H9 (cell line): ENCODE measurements around the gene EML5. TPM values are rescaled to one million over a fixed set of nuclear protein-coding genes. Genes with fewer than 3 reads are reported as not detected.

ENCODE experiments used
- DNase-seq: peaks from one replicate; pipeline ENCODE4 v3.0.0-alpha.2; 2017
- H2AFZ ChIP-seq: one replicate; pipeline ENCODE4 v1.6.1; 2013; ENCODE audit warnings: mild to moderate bottlenecking, low read length, control low read depth, moderate library complexity
- H2AK5ac ChIP-seq: 2 replicates; pipeline ENCODE4 v1.6.1; 2013; ENCODE audit warnings: low read length, control low read depth, mixed read lengths; ENCODE audit not compliant: insufficient read length
- H2BK120ac ChIP-seq: one replicate; pipeline ENCODE4 v1.6.1; 2013; ENCODE audit warnings: low read depth, mild to moderate bottlenecking, low read length, control low read depth, inconsistent platforms; ENCODE audit not compliant: poor library complexity, severe bottlenecking
- H2BK12ac ChIP-seq: 2 replicates; pipeline ENCODE4 v1.6.1; 2013; ENCODE audit warnings: low read length, control low read depth, mixed read lengths, low read depth; ENCODE audit not compliant: insufficient read length
- H2BK15ac ChIP-seq: 2 replicates; pipeline ENCODE4 v1.6.1; 2013; ENCODE audit warnings: low read depth, low read length, control low read depth
- H2BK20ac ChIP-seq: one replicate; pipeline ENCODE4 v1.6.1; 2013; ENCODE audit warnings: low read depth, mild to moderate bottlenecking, low read length, control low read depth, inconsistent platforms; ENCODE audit not compliant: poor library complexity, severe bottlenecking
- H2BK5ac ChIP-seq: 2 replicates; pipeline ENCODE4 v1.6.1; 2013; ENCODE audit warnings: low read length, control low read depth, mixed read lengths; ENCODE audit not compliant: insufficient read length
- H3K14ac ChIP-seq: 2 replicates; pipeline ENCODE4 v1.6.1; 2013; ENCODE audit warnings: low read length, control low read depth; ENCODE audit not compliant: insufficient read depth
- H3K18ac ChIP-seq: 2 replicates; pipeline ENCODE4 v1.6.1; 2013; ENCODE audit warnings: low read depth, mild to moderate bottlenecking, mixed read lengths, low read length, control low read depth; ENCODE audit not compliant: insufficient read length
- H3K23ac ChIP-seq: 2 replicates; pipeline ENCODE4 v1.6.1; 2013; ENCODE audit warnings: low read length, control low read depth, mixed read lengths, low read depth; ENCODE audit not compliant: insufficient read length
- H3K23me2 ChIP-seq: 2 replicates; pipeline ENCODE4 v1.6.1; 2013; ENCODE audit warnings: low read depth, mild to moderate bottlenecking, mixed read lengths, low read length, control low read depth; ENCODE audit not compliant: insufficient read length, poor library complexity, severe bottlenecking
- H3K27ac ChIP-seq: 2 replicates; pipeline ENCODE4 v1.5.1; 2013; ENCODE audit warnings: low read length, control low read depth, mixed read lengths, low read depth; ENCODE audit not compliant: insufficient read length
- H3K27me3 ChIP-seq: 2 replicates; pipeline ENCODE4 v1.6.1; 2013; ENCODE audit warnings: low read length, control low read depth, inconsistent platforms; ENCODE audit not compliant: insufficient read depth
- H3K4ac ChIP-seq: 2 replicates; pipeline ENCODE4 v1.6.1; 2013; ENCODE audit warnings: low read depth, mild to moderate bottlenecking, control low read depth, inconsistent platforms, low read length, moderate library complexity
- H3K4me1 ChIP-seq: 2 replicates; pipeline ENCODE4 v1.6.1; 2013; ENCODE audit warnings: low read length, control low read depth, inconsistent platforms; ENCODE audit not compliant: insufficient read depth
- H3K4me2 ChIP-seq: 2 replicates; pipeline ENCODE4 v1.6.1; 2013; ENCODE audit warnings: low read length, control low read depth, mixed read lengths; ENCODE audit not compliant: insufficient read length, insufficient read depth
- H3K56ac ChIP-seq: 2 replicates; pipeline ENCODE4 v1.6.1; 2013; ENCODE audit warnings: low read depth, mild to moderate bottlenecking, mixed read lengths, low read length, control low read depth; ENCODE audit not compliant: insufficient read length
- H3K79me1 ChIP-seq: 2 replicates; pipeline ENCODE4 v1.6.1; 2013; ENCODE audit warnings: low read depth, mild to moderate bottlenecking, moderate library complexity, low read length, control low read depth, inconsistent platforms; ENCODE audit not compliant: insufficient read depth, poor library complexity, severe bottlenecking
- H3K79me2 ChIP-seq: 2 replicates; pipeline ENCODE4 v1.6.1; 2013; ENCODE audit warnings: low read length, control low read depth, inconsistent platforms; ENCODE audit not compliant: insufficient read depth
- H3K9ac ChIP-seq: 2 replicates; pipeline ENCODE4 v1.6.1; 2013; ENCODE audit warnings: low read length, control low read depth, mixed read lengths; ENCODE audit not compliant: insufficient read length; ENCODE audit errors: extremely low read depth
- H3K9me3 ChIP-seq: one replicate; pipeline ENCODE4 v1.6.1; 2013; ENCODE audit warnings: low read depth, low read length, inconsistent platforms; ENCODE audit not compliant: control insufficient read depth
- H3T11ph ChIP-seq: one replicate; pipeline ENCODE4 v1.6.1; 2013; ENCODE audit warnings: mild to moderate bottlenecking, low read length, control low read depth, inconsistent platforms
- H4K20me1 ChIP-seq: one replicate; pipeline ENCODE4 v1.6.1; 2013; ENCODE audit not compliant: control insufficient read depth, insufficient read length, insufficient read depth
- H4K5ac ChIP-seq: 2 replicates; pipeline ENCODE4 v1.6.1; 2013; ENCODE audit warnings: low read depth, mild to moderate bottlenecking, mixed read lengths, low read length, control low read depth; ENCODE audit not compliant: insufficient read length
- H4K8ac ChIP-seq: replicated peaks from 2 replicates; pipeline ENCODE4 v1.6.1; 2013; ENCODE audit warnings: low read length, control low read depth, mixed read lengths, low read depth; ENCODE audit not compliant: insufficient read length
- H4K91ac ChIP-seq: 2 replicates; pipeline ENCODE4 v1.6.1; 2013; ENCODE audit warnings: low read depth, mild to moderate bottlenecking, moderate library complexity, mixed read lengths, low read length, control low read depth; ENCODE audit not compliant: insufficient read length
- H3K27ac Mint-ChIP-seq, 3 experiments: 2 replicates in 2 of 3; 3 replicates in 1 of 3; pipeline ENCODE4 v1.8.0; 2020 to 2021; ENCODE audit warnings: mixed read lengths in 3 of 3, mild to moderate bottlenecking in 1 of 3, moderate library complexity in 1 of 3
- H3K27me3 Mint-ChIP-seq: 2 replicates; pipeline ENCODE4 v1.8.0; 2021; ENCODE audit warnings: low read depth, mild to moderate bottlenecking, moderate library complexity, mixed read lengths
- H3K36me3 Mint-ChIP-seq, 3 experiments: 2 replicates in 2 of 3; 3 replicates in 1 of 3; pipeline ENCODE4 v1.8.0; 2020 to 2021; ENCODE audit warnings: low read depth in 3 of 3, mixed read lengths in 3 of 3; ENCODE audit not compliant: insufficient read depth in 1 of 3
- H3K4me1 Mint-ChIP-seq, 2 experiments: 2 replicates each; pipeline ENCODE4 v1.8.0; 2020; ENCODE audit warnings: mixed read lengths in 2 of 2
- H3K4me3 Mint-ChIP-seq, 2 experiments: 2 replicates in 1 of 2; 3 replicates in 1 of 2; pipeline ENCODE4 v1.8.0; 2020 to 2021; ENCODE audit warnings: mild to moderate bottlenecking in 2 of 2, mixed read lengths in 2 of 2, moderate library complexity in 1 of 2
- H3K9me3 Mint-ChIP-seq, 2 experiments: 2 replicates in 1 of 2; 3 replicates in 1 of 2; pipeline ENCODE4 v1.8.0; 2020; ENCODE audit warnings: mild to moderate bottlenecking in 2 of 2, mixed read lengths in 2 of 2, moderate library complexity in 1 of 2
- CTCF ChIP-seq: fragments of 200-600 bp; sonication (generic); conservative IDR thresholded peaks from 3 replicates; pipeline ENCODE4 v1.8.0; 2021; ENCODE audit warnings: antibody characterized with exemption, mild to moderate bottlenecking
- WGBS: extraction: QIAGEN DNeasy Blood & Tissue Kit; methylation state at CpG from one replicate; pipeline ENCODE4 v1.1.7; 2013; ENCODE audit warnings: missing lambda C conversion rate, low lambda C conversion rate, mixed read lengths; ENCODE audit not compliant: insufficient read length; ENCODE audit errors: extremely low coverage; 5-methylcytosine and 5-hydroxymethylcytosine counted together
- total RNA-seq: library from RNA; stranded (reverse); gene quantifications from 2 replicates; pipeline ENCODE4 v1.2.1, GENCODE V29; 2021

EML5 gene
- total RNA-seq, 1 experiment from 2014 or later = 0.81 TPM

GRCh38 chr14:88737245-88737644 lies 55.5 kb downstream of the EML5 start:
- H3K27me3 ChIP-seq = no peaks in the 10 kb centered on the region
- Mint-ChIP-seq H3K36me3 (no peaks in the 10 kb centered on the region; a peak in 1 of 7 replicates), H3K27ac (no peak overlapping the region), H3K4me1 (no peaks in the 10 kb centered on the region), H3K27me3 (no peaks in the 10 kb centered on the region), H3K4me3 (no peak overlapping the region), H3K9me3 (peaks cover 0 to 2% of the 10 kb centered on the region in 2 experiments; a peak in 3 of 5 replicates)
- H3K79me1 ChIP-seq = no peaks in the 10 kb centered on the region
- H3K14ac ChIP-seq = no peak overlapping the region
- no peaks in the 10 kb centered on the region for H3K23me2 ChIP-seq
- no peak overlapping the region for H3K23ac ChIP-seq
- no peaks in the 10 kb centered on the region for H4K20me1 ChIP-seq
- H4K8ac ChIP-seq = no peak overlapping the region
- no peak overlapping the region for H4K5ac ChIP-seq
- H3K18ac ChIP-seq = no peak overlapping the region
- H3K9ac ChIP-seq = no peak overlapping the region
- H4K91ac ChIP-seq = no peak overlapping the region
- H3K4me2 ChIP-seq = no peak overlapping the region
- DNase-seq = peak; percentile 27
- no peak overlapping the region for H2BK5ac ChIP-seq
- H3T11ph ChIP-seq = no peak overlapping the region
- H3K9me3 ChIP-seq = no peaks in the 10 kb centered on the region
- no peak overlapping the region for H2BK120ac ChIP-seq
- H2AFZ ChIP-seq = no peak overlapping the region
- H3K4me1 ChIP-seq = no peaks in the 10 kb centered on the region
- no peak overlapping the region for H2BK12ac ChIP-seq
- no peak for TF ChIP-seq CTCF
- H2BK20ac ChIP-seq = no peak overlapping the region
- H3K79me2 ChIP-seq = no peaks in the 10 kb centered on the region
- H2BK15ac ChIP-seq = no peak overlapping the region
- no peak overlapping the region for H3K27ac ChIP-seq
- no peak overlapping the region for H2AK5ac ChIP-seq
- no peak overlapping the region for H3K4ac ChIP-seq
- WGBS = no CpG with 5 or more reads among the region's 9 CpGs
- H3K56ac ChIP-seq = no peak overlapping the region
